Lung (tissue), 12 donors: ENCODE data around the gene ANKS1B. TPM values are rescaled to one million over a fixed set of nuclear protein-coding genes. Genes with fewer than 3 reads are reported as not detected.
A peak's percentile ranks its signal among the peaks of the same experiment; 100 is the strongest.

ENCODE experiments used
- ATAC-seq: fragments of 200-7000 bp; cut with Tn5 transposase; one replicate; pipeline ENCODE4 v1.9.1; 2020; ENCODE audit warnings: moderate number of reproducible peaks; ENCODE audit not compliant: insufficient read depth, low FRiP score
- DNase-seq, 3 donors: peaks; one replicate each; pipeline ENCODE4 v3.0.0-alpha.2; 2013 to 2017
- H3K27ac ChIP-seq, 2 donors: one replicate each; pipeline ENCODE4 v1.5.1; 2013; ENCODE audit warnings: mild to moderate bottlenecking in 2 of 2, moderate library complexity in 2 of 2, control low read depth in 1 of 2, inconsistent platforms in 1 of 2, low read depth in 1 of 2, low read length in 1 of 2
- H3K27me3 ChIP-seq, 3 donors: one replicate each; pipeline ENCODE4 v1.5.1; 2013; ENCODE audit warnings: low read length in 2 of 3; ENCODE audit not compliant: control insufficient read depth in 3 of 3, insufficient read depth in 3 of 3
- H3K36me3 ChIP-seq, 4 donors: one replicate each; pipeline ENCODE4 v1.5.1; 2013; ENCODE audit warnings: low read length in 4 of 4, mild to moderate bottlenecking in 1 of 4, moderate library complexity in 1 of 4; ENCODE audit not compliant: control insufficient read depth in 4 of 4, insufficient read depth in 4 of 4
- H3K4me1 ChIP-seq, 5 donors: one replicate each; pipeline ENCODE4 v1.5.1; 2013; ENCODE audit warnings: low read length in 5 of 5, mild to moderate bottlenecking in 2 of 5, moderate library complexity in 1 of 5; ENCODE audit not compliant: control insufficient read depth in 5 of 5, insufficient read depth in 5 of 5
- H3K4me3 ChIP-seq: one replicate; pipeline ENCODE4 v1.5.1; 2013; ENCODE audit warnings: mild to moderate bottlenecking, control low read depth, moderate library complexity
- H3K9ac ChIP-seq, 2 donors: one replicate each; pipeline ENCODE4 v1.5.1; 2013; ENCODE audit warnings: low read length in 2 of 2, control low read depth in 1 of 2; ENCODE audit not compliant: insufficient read depth in 1 of 2
- H3K9me3 ChIP-seq, 4 donors: one replicate each; pipeline ENCODE4 v1.5.1; 2013; ENCODE audit warnings: low read length in 3 of 4, mild to moderate bottlenecking in 1 of 4, moderate library complexity in 1 of 4; ENCODE audit not compliant: control insufficient read depth in 4 of 4, insufficient read depth in 3 of 4
- CTCF ChIP-seq: IDR thresholded peaks from 2 replicates; pipeline ENCODE4 v1.5.1; 2012; ENCODE audit warnings: mild to moderate bottlenecking; ENCODE audit errors: control extremely low read depth, extremely low read depth
- WGBS, 2 donors: extraction: QIAGEN DNeasy Blood & Tissue Kit; methylation state at CpG; one replicate each; pipeline ENCODE4 v1.1.7; 2013; 5-methylcytosine and 5-hydroxymethylcytosine counted together
- polyA plus RNA-seq, 2 donors: library from polyadenylated mRNA; stranded (reverse); fragments of 200-250 nt; gene quantifications; one replicate each; pipeline ENCODE4 v1.2.1, GENCODE V29; 2013
- total RNA-seq, 2 donors: library from RNA; depleted of rRNA in 1 of 2; stranded (reverse); fragments of >200 nt in 1 of 2; gene quantifications; one replicate each; pipeline ENCODE4 v1.2.1, GENCODE V29; 2014 to 2021
- donor health status: control.
- donor health status: control.
- donor health status: Bipolar disorder and iron deficiency.
- donor health status: healthy.
- donor health status: DM: yes; HTN: yes; CAD: no.

ANKS1B gene
- total and polyA plus RNA-seq, 4 donors, result 0.32 to 10.3 (median 3.7) TPM

DNA sequence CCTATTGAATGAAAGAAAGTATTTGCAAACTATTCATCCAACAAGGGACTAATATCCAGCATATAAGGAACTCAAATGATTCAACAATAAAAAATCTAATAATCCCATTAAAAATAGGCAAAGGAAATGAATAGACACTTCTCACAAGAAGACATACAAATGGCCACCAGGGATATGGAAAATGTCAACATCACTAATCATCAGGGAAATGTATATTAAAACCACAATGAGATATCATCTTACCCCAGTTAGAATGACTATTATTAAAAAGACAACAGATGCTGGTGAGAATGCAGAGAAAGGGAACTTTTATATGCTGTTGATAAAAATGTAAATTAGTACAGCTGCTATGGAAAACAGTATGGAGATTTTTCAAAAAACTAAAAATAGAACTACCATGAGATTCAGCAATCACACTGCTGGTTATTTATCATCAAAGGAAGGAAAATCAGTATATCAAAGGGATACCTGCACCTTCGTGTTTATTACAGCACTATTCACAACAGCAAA, 247.9 kb downstream of the ANKS1B start:
- ATAC-seq (no peak), DNase-seq (no peak)
- H3K9me3 ChIP-seq, result peaks cover 0 to 2% (median 0%) of the 10 kb centered on the region in 4 donors
- TF ChIP-seq CTCF, result no peak
- H3K27ac ChIP-seq, result no peak overlapping the region
- H3K9ac ChIP-seq, result no peak overlapping the region
- H3K4me1 ChIP-seq, result no peaks in the 10 kb centered on the region
- no peak overlapping the region for H3K4me3 ChIP-seq
- WGBS, 2 donors, result 63 to 85% methylated on average over 1 of the region's 1 CpG
- no peaks in the 10 kb centered on the region for H3K36me3 ChIP-seq
- H3K27me3 ChIP-seq, result no peaks in the 10 kb centered on the region

- Histone ChIP-seq H3K9me3 (peaks cover 0 to 3% (median 0%) of the 10 kb centered on the region in 4 donors), H3K36me3 (no peaks in the 10 kb centered on the region), H3K27me3 (no peaks in the 10 kb centered on the region), H3K4me1 (no peaks in the 10 kb centered on the region), H3K4me3 (no peak overlapping the region), H3K9ac (no peak overlapping the region), H3K27ac (no peak overlapping the region)
- TF ChIP-seq CTCF, result no peak
- DNase-seq (peak in 2 of 3 donors; percentile 43 to 51), ATAC-seq (no peak)
- WGBS, 2 donors, result 65 to 74% methylated on average over 1 of the region's 1 CpG
These were observed 252.6 kb downstream of the ANKS1B start for GRCh38 chr12:99732131-99732530.

DNA sequence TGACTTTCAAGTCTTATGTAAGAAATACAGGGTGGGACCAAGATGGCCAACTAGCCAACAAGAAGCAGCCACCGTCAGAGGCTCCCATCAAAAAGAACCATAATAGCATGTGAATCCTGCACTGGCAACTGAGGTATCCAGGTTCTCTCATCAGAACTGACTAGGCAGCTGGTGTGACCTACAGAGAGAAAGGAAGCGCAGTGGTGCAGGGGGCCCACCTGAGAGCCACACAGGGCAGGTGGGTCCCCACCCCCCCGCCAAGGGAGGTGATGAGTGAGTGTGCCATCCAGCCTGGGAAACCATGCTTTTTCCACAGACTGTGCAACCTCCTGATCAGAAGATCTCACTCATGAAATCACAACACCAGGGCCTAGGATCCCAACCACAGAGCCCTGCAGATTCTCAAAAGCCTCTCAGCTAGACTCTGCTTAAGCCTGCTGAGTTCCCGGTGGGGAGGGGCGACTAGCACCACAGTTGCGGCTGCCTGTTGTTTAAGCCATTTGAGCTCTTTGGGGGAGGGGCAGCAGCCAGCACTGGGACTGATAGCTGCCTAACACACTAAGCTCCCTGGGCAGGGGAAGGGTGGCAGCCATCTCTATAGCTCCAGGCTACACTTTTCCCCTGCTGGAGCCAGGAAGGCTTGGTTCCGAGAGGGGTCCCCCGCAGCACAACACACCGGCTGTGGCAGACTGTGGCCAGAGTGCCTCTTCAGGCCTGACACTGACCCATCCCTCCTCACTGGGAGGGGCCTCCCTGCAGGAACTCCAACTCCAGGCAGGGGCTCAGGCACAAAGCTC, 261.8 kb downstream of the ANKS1B start:
- WGBS, 2 donors, result 84 to 86% methylated on average over 9 of the region's 9 CpGs
- no peaks in the 10 kb centered on the region for H3K27me3 ChIP-seq
- TF ChIP-seq CTCF, result no peak

More for the DNA sequence above, 261.8 kb downstream of the ANKS1B start:
- Histone ChIP-seq H3K4me3 (no peak overlapping the region), H3K36me3 (no peaks in the 10 kb centered on the region), H3K9me3 (peaks cover 0 to 5% (median 1%) of the 10 kb centered on the region in 4 donors), H3K27ac (no peak overlapping the region), H3K9ac (no peak overlapping the region), H3K4me1 (no peaks in the 10 kb centered on the region)
- DNase-seq (no peak), ATAC-seq (no peak)
